Measurements from ENCODE around the gene SEMA5B. TPM values are rescaled to one million over a fixed set of nuclear protein-coding genes. Genes with fewer than 3 reads are reported as not detected.

Gene SEMA5B
- total and polyA plus RNA-seq, 12 donors, result 0.35 to 4.3 (median 1.8) TPM

- no peak for TF ChIP-seq CTCF (IDR thresholded peaks at IDR 0.05)
- TF ChIP-seq POLR2A (IDR thresholded peaks at IDR 0.05), result no peak
- Histone ChIP-seq H3K9me3 (replicated peaks in 1 of 3) (no peaks in the 10 kb centered on the region), H3K27ac (no peak overlapping the region), H3K4me1 (replicated peaks in 1 of 2) (no peaks in the 10 kb centered on the region), H3K4me3 (no peak overlapping the region), H3K36me3 (replicated peaks in 1 of 2) (no peaks in the 10 kb centered on the region), H3K27me3 (peaks cover 3% of the 10 kb centered on the region)
- intact Hi-C loops (cut with DNase I), result no loop called here
- no peak for DNase-seq
- WGBS, 4 donors, result 55 to 57% (median 56%) methylated on average over 5 to 6 of the region's 6 CpGs
Observed at GRCh38 chr3:122992133-122992532, 35.4 kb downstream of the SEMA5B start.

GRCh38 chr3:122991236-122991985 is 36.2 kb downstream of the SEMA5B start:
- TF ChIP-seq POLR2A (IDR thresholded peaks at IDR 0.05) (no peak), CTCF (IDR thresholded peaks at IDR 0.05) (no peak)
- Histone ChIP-seq H3K4me3 (no peak overlapping the region), H3K27ac (no peak overlapping the region), H3K36me3 (replicated peaks in 1 of 2) (no peaks in the 10 kb centered on the region), H3K27me3 (peaks cover 3% of the 10 kb centered on the region), H3K4me1 (replicated peaks in 1 of 2) (no peaks in the 10 kb centered on the region), H3K9me3 (replicated peaks in 1 of 3) (no peaks in the 10 kb centered on the region)
- DNase-seq, result no peak
- intact Hi-C loops (cut with DNase I), result no loop called here
- WGBS, 4 donors, result 71 to 75% (median 71%) methylated on average over 8 of the region's 8 CpGs

- intact Hi-C loops (cut with DNase I), result no loop called here
- no peaks in the 10 kb centered on the region for H3K4me1 ChIP-seq (replicated peaks in 1 of 2)
- peaks cover 3% of the 10 kb centered on the region for H3K27me3 ChIP-seq
- H3K9me3 ChIP-seq (replicated peaks in 1 of 3), result no peaks in the 10 kb centered on the region
- no peak overlapping the region for H3K4me3 ChIP-seq
- DNase-seq, result no peak
- no peak overlapping the region for H3K27ac ChIP-seq
- no peaks in the 10 kb centered on the region for H3K36me3 ChIP-seq (replicated peaks in 1 of 2)
- TF ChIP-seq POLR2A (IDR thresholded peaks at IDR 0.05) (no peak), CTCF (IDR thresholded peaks at IDR 0.05) (no peak)
- WGBS, 4 donors, result 85 to 97% (median 89%) methylated on average over 4 of the region's 4 CpGs
Observed at GRCh38 chr3:122989856-122990575, 37.5 kb downstream of the SEMA5B start.

GRCh38 chr3:122988508-122988907 is 39.1 kb downstream of the SEMA5B start:
- Histone ChIP-seq H3K9me3 (replicated peaks in 1 of 3) (no peaks in the 10 kb centered on the region), H3K27ac (no peak overlapping the region), H3K4me3 (no peak overlapping the region), H3K27me3 (peaks cover 3% of the 10 kb centered on the region), H3K36me3 (replicated peaks in 1 of 2) (no peaks in the 10 kb centered on the region), H3K4me1 (replicated peaks in 1 of 2) (no peaks in the 10 kb centered on the region)
- TF ChIP-seq POLR2A (IDR thresholded peaks at IDR 0.05), result no peak
- TF ChIP-seq CTCF (IDR thresholded peaks at IDR 0.05), result no peak
- intact Hi-C loops (cut with DNase I), result no loop called here
- DNase-seq, result no peak
- WGBS, 4 donors, result 25 to 45% (median 37%) methylated on average over 3 to 5 of the region's 5 CpGs
